K562 (cell line): ENCODE data around the gene CDC42EP3. TPM values are rescaled to one million over a fixed set of nuclear protein-coding genes. Genes with fewer than 3 reads are reported as not detected.

ENCODE experiments used
- ATAC-seq: fragments of 200-7000 bp; cut with Tn5 transposase; 3 replicates; pipeline ENCODE4 v1.9.1; 2020; ENCODE audit warnings: moderate library complexity
- BruUV-seq: library from RNA; stranded (reverse); fragments of 400-500 nt; replicated peaks from 2 replicates; lab custom pipeline; 2021; lab: Mats Ljungman, UMichigan
- CTCF ChIA-PET: fragments of 300-600 bp; formaldehyde crosslinking; extraction: SDS; loops from one replicate; lab custom pipeline; 2021; ENCODE audit warnings: low intra/inter-chr PET ratio; lab: Yijun Ruan, JAX
- POLR2A ChIA-PET: fragments of 300-600, 350-650 bp; sonication (Branson Sonifier 250); formaldehyde crosslinking; extraction: SDS; loops from one replicate; lab custom pipeline; 2021; ENCODE audit warnings: antibody characterized with exemption, inconsistent platforms; lab: Yijun Ruan, JAX
- DNase-seq, 4 experiments: peaks; one replicate each; pipeline versions ENCODE4 v3.0.0 to v3.0.0-alpha.2; 2011 to 2018; ENCODE audit warnings: low spot score in 3 of 4, mixed read lengths in 3 of 4; ENCODE audit errors: extremely low read depth in 1 of 4
- FAIRE-seq: peaks from 2 replicates; lab custom pipeline; 2011; peaks lifted over from hg19 to GRCh38; lab: Jason Lieb, UNC
- H2AFZ ChIP-seq: 2 replicates; pipeline ENCODE4 v1.6.0; 2011; ENCODE audit warnings: low read depth, low read length, control low read depth, inconsistent platforms
- H3K27ac ChIP-seq: fragments of 200-600 bp; 3 replicates; pipeline ENCODE4 v1.8.0; 2011; ENCODE audit warnings: low read depth, mild to moderate bottlenecking, control low read depth, inconsistent platforms, low read length, moderate library complexity, mixed read lengths; ENCODE audit errors: extremely low read depth
- H3K27me3 ChIP-seq, 2 experiments: fragments of 300-600 bp in 1 of 2; 2 replicates in 1 of 2; 3 replicates in 1 of 2; pipeline versions ENCODE4 v1.6.0 to v1.8.0; 2011; ENCODE audit warnings: inconsistent platforms in 2 of 2, low read length in 2 of 2, mild to moderate bottlenecking in 1 of 2, mixed read lengths in 1 of 2, moderate library complexity in 1 of 2; ENCODE audit not compliant: control insufficient read depth in 2 of 2, insufficient read depth in 2 of 2
- H3K36me3 ChIP-seq: fragments of 300-600 bp; 3 replicates; pipeline ENCODE4 v1.8.0; 2011; ENCODE audit warnings: mild to moderate bottlenecking, low read length, inconsistent platforms; ENCODE audit not compliant: control insufficient read depth, insufficient read depth
- H3K4me1 ChIP-seq, 2 experiments: fragments of 200-600 bp in 1 of 2; replicated peaks in 1 of 2; 2 replicates in 1 of 2; 3 replicates in 1 of 2; pipeline versions ENCODE4 v1.5.1 to v1.8.0; 2011; ENCODE audit warnings: inconsistent platforms in 2 of 2, low read length in 2 of 2, mild to moderate bottlenecking in 1 of 2, mixed read lengths in 1 of 2, moderate library complexity in 1 of 2; ENCODE audit not compliant: control insufficient read depth in 2 of 2, insufficient read depth in 2 of 2
- H3K4me2 ChIP-seq: 2 replicates; pipeline ENCODE4 v1.6.1; 2011; ENCODE audit warnings: low read length, control low read depth, inconsistent platforms, mixed read lengths; ENCODE audit not compliant: insufficient read depth
- H3K4me3 ChIP-seq: fragments of 200-600 bp; sonication (generic), shearing (Covaris generic); 2 replicates; pipeline ENCODE4 v1.5.1; 2016; ENCODE audit warnings: control low read depth, inconsistent platforms
- H3K79me2 ChIP-seq: fragments of 200-600 bp; 3 replicates; pipeline ENCODE4 v1.8.0; 2011; ENCODE audit warnings: low read length, inconsistent platforms; ENCODE audit not compliant: control insufficient read depth, insufficient read depth
- H3K9ac ChIP-seq, 2 experiments: 2 replicates each; pipeline versions ENCODE4 v1.6.0 to v1.6.1; 2011; ENCODE audit warnings: low read depth in 2 of 2, low read length in 2 of 2, control low read depth in 1 of 2, inconsistent platforms in 1 of 2, mild to moderate bottlenecking in 1 of 2, mixed read lengths in 1 of 2; ENCODE audit not compliant: insufficient read depth in 1 of 2
- H3K9me1 ChIP-seq: one replicate; pipeline ENCODE4 v1.6.0; 2011; ENCODE audit warnings: inconsistent platforms, mild to moderate bottlenecking, low read length, moderate library complexity; ENCODE audit not compliant: control insufficient read depth, insufficient read depth
- H3K9me3 ChIP-seq: replicated peaks from 2 replicates; pipeline ENCODE4 v1.5.1; 2011; ENCODE audit warnings: low read depth, low read length, inconsistent platforms; ENCODE audit not compliant: control insufficient read depth, insufficient read depth
- H4K20me1 ChIP-seq: replicated peaks from 2 replicates; pipeline ENCODE4 v1.6.1; 2011; ENCODE audit warnings: low read length, inconsistent platforms, mixed read lengths; ENCODE audit not compliant: control insufficient read depth, insufficient read depth
- PHB ChIP-seq: fragments of 250-450 bp; sonication (Bioruptor Pico); IDR thresholded peaks from 2 replicates; pipeline ENCODE4 v1.5.0; 2021
- RAD51 ChIP-seq: fragments of 450-650 bp; IDR thresholded peaks from 2 replicates; pipeline ENCODE4 v1.7.1; 2016; ENCODE audit warnings: low read depth, mild to moderate bottlenecking, borderline replicate concordance
- TFE3 ChIP-seq: fragments of 450-650 bp; formaldehyde crosslinking; IDR thresholded peaks from 2 replicates; pipeline ENCODE4 v1.4.0; 2020; ENCODE audit warnings: mild to moderate bottlenecking, mixed read lengths
- WGBS: fragments of 100-300 bp; shearing (Covaris generic); methylation state at CpG from one replicate; pipeline ENCODE4 v1.1.6; 2016; ENCODE audit warnings: low coverage, mixed read lengths; ENCODE audit not compliant: insufficient coverage; ENCODE audit errors: missing lambda C conversion rate; 5-methylcytosine and 5-hydroxymethylcytosine counted together
- in situ Hi-C: fragments of 300-500 bp; cut with MboI; formaldehyde crosslinking; loops from 4 replicates; pipeline ENCODE4 v1.15.0; 2018; ENCODE audit warnings: inconsistent platforms, mixed read lengths
- intact Hi-C: fragments of 100-400 bp; cut with micrococcal nuclease; formaldehyde crosslinking; loops from 2 replicates; pipeline ENCODE4 v1.14.2; 2022
- polyA plus RNA-seq, 8 experiments: library from polyadenylated mRNA; depleted of rRNA in 4 of 8; stranded (reverse) in 5 of 8; unstranded in 3 of 8; fragments of >200 nt; fragmentation: Nextera tagmentation in 2 of 8; fragmentation: Illumina TruSeq in 1 of 8; extraction: Ambion mirVana in 2 of 8; extraction: Trizol in 1 of 8; gene quantifications; 2 replicates each; pipeline versions ENCODE4 v1.2.1 to v1.2.3, GENCODE V29; 2011 to 2014; ENCODE audit warnings: inconsistent platforms in 1 of 8, missing spikeins in 1 of 8
- total RNA-seq, 7 experiments: library from RNA; depleted of rRNA in 6 of 7; stranded (reverse); fragments of >200 nt in 6 of 7; fragmentation: Illumina TruSeq in 2 of 7; extraction: Trizol in 2 of 7; gene quantifications; 2 replicates each; pipeline versions ENCODE4 v1.2.1 to v1.2.3, GENCODE V29; 2011 to 2021; ENCODE audit warnings: low replicate concordance in 1 of 7

The CDC42EP3 gene
- total and polyA plus RNA-seq, 9 of the 15 experiments (the other 6 are each of a cell fraction or from before 2014, with no cell fraction given): 0.72 to 6.4 (median 2.0) TPM

- Histone ChIP-seq H3K27ac (no peak overlapping the region), H4K20me1 (no peaks in the 10 kb centered on the region), H3K9me1 (no peaks in the 10 kb centered on the region), H3K9ac (no peak overlapping the region), H3K4me1 (peaks cover 0 to 7% of the 10 kb centered on the region in 2 experiments; a peak in 2 of 5 replicates), H3K9me3 (no peaks in the 10 kb centered on the region), H3K27me3 (no peaks in the 10 kb centered on the region), H3K4me3 (no peak overlapping the region), H3K36me3 (no peaks in the 10 kb centered on the region), H3K79me2 (no peaks in the 10 kb centered on the region), H2AFZ (no peak overlapping the region), H3K4me2 (no peak overlapping the region)
- no TSS peak for BruUV-seq
- in situ Hi-C loops (no loop called here), intact Hi-C loops (no loop called here)
- 47% methylated on average over 3 of the region's 3 CpGs for WGBS
- TF ChIP-seq TFE3 (CRISPR knock-in tag): peak; percentile 81
- TF ChIP-seq RAD51: peak; percentile 28; the same call in 1 of the 2 replicates
- TF ChIP-seq PHB (CRISPR knock-in tag): no peak
- FAIRE-seq (no peak), DNase-seq (peak in 2 of 4 experiments; percentile 16 to 18), ATAC-seq (no peak)
- ChIA-PET POLR2A (interaction anchor here (1.5 kb wide), 1 partner anchor 10 kb away, joined by 5 read pairs; no protein-coding TSS in a partner anchor), CTCF (interaction anchor here (0.6 kb wide), 1 partner anchor 30 kb away, joined by 3 read pairs; no protein-coding TSS in a partner anchor)
Observed at GRCh38 chr2:37618326-37618725, 53.1 kb downstream of the CDC42EP3 start.
